GM23338 (cell line): ENCODE measurements around the gene ECSCR. TPM values are rescaled to one million over a fixed set of nuclear protein-coding genes. Genes with fewer than 3 reads are reported as not detected.

Source experiments
- ATAC-seq: fragments of 200-7000 bp; cut with Tn5 transposase; 3 replicates; pipeline ENCODE4 v1.9.1; 2020
- DNase-seq: peaks from one replicate; pipeline ENCODE4 v3.0.0-alpha.2; 2015; ENCODE audit warnings: low spot score
- H2AFZ ChIP-seq: fragments of 200-600 bp; sonication (generic); 2 replicates; pipeline ENCODE4 v1.8.0; 2016; ENCODE audit warnings: antibody characterized with exemption, mild to moderate bottlenecking, moderate library complexity
- H3F3A ChIP-seq: fragments of 200-600 bp; sonication (generic); replicated peaks from 2 replicates; pipeline ENCODE4 v1.8.0; 2017; ENCODE audit warnings: antibody characterized with exemption, mixed run types, low read depth
- H3K27ac ChIP-seq: fragments of 200-600 bp; sonication (generic); 2 replicates; pipeline ENCODE4 v1.6.1; 2016; ENCODE audit warnings: low read depth
- H3K27me3 ChIP-seq: fragments of 200-600 bp; sonication (generic); 2 replicates; pipeline ENCODE4 v1.8.0; 2016; ENCODE audit warnings: mild to moderate bottlenecking, mixed run types, moderate library complexity; ENCODE audit not compliant: insufficient read depth
- H3K36me3 ChIP-seq: fragments of 200-600 bp; sonication (generic); 2 replicates; pipeline ENCODE4 v1.8.0; 2016; ENCODE audit warnings: mild to moderate bottlenecking; ENCODE audit not compliant: insufficient read depth
- H3K4me1 ChIP-seq: fragments of 200-600 bp; sonication (generic); 2 replicates; pipeline ENCODE4 v1.8.0; 2016; ENCODE audit warnings: mild to moderate bottlenecking, moderate library complexity; ENCODE audit not compliant: insufficient read depth
- H3K4me2 ChIP-seq: fragments of 200-600 bp; sonication (generic); 2 replicates; pipeline ENCODE4 v1.7.1; 2017; ENCODE audit warnings: mixed run types
- H3K4me3 ChIP-seq: fragments of 200-600 bp; sonication (generic); 2 replicates; pipeline ENCODE4 v1.6.1; 2016; ENCODE audit warnings: mixed run types
- H3K79me2 ChIP-seq: fragments of 200-600 bp; sonication (generic); replicated peaks from 2 replicates; pipeline ENCODE4 v1.8.0; 2017; ENCODE audit warnings: mild to moderate bottlenecking; ENCODE audit not compliant: insufficient read depth
- H3K9me2 ChIP-seq: fragments of 200-600 bp; sonication (generic); 2 replicates; pipeline ENCODE4 v1.8.0; 2017; ENCODE audit not compliant: insufficient read depth
- H4K20me1 ChIP-seq: fragments of 200-600 bp; sonication (generic); replicated peaks from 2 replicates; pipeline ENCODE4 v1.8.0; 2017; ENCODE audit warnings: mild to moderate bottlenecking; ENCODE audit not compliant: insufficient read depth
- H3K27ac Mint-ChIP-seq: 2 replicates; pipeline ENCODE4 v1.8.0; 2020; ENCODE audit warnings: inconsistent platforms, mild to moderate bottlenecking, moderate library complexity, mixed read lengths
- H3K27me3 Mint-ChIP-seq: 3 replicates; pipeline ENCODE4 v1.8.0; 2022; ENCODE audit warnings: low read depth, mild to moderate bottlenecking, moderate library complexity, mixed read lengths, inconsistent platforms; ENCODE audit not compliant: insufficient read depth, poor library complexity
- H3K36me3 Mint-ChIP-seq: 3 replicates; pipeline ENCODE4 v1.8.0; 2021; ENCODE audit warnings: low read depth, mild to moderate bottlenecking, inconsistent platforms, moderate library complexity, mixed read lengths
- H3K4me1 Mint-ChIP-seq: 3 replicates; pipeline ENCODE4 v1.8.0; 2020; ENCODE audit warnings: mild to moderate bottlenecking, inconsistent platforms, mixed read lengths
- H3K4me3 Mint-ChIP-seq: 3 replicates; pipeline ENCODE4 v1.8.0; 2021; ENCODE audit warnings: moderate library complexity, mild to moderate bottlenecking, inconsistent platforms, mixed read lengths
- H3K9me3 Mint-ChIP-seq: 3 replicates; pipeline ENCODE4 v1.8.0; 2020; ENCODE audit warnings: moderate library complexity, mild to moderate bottlenecking, inconsistent platforms, mixed read lengths
- ETS1 ChIP-seq: IDR thresholded peaks from 2 replicates; pipeline ENCODE4 v1.6.1; 2016; ENCODE audit warnings: antibody characterized with exemption
- NANOG ChIP-seq: IDR thresholded peaks from 2 replicates; pipeline ENCODE4 v1.6.1; 2016; ENCODE audit warnings: antibody characterized with exemption, borderline replicate concordance
- POLR2AphosphoS5 ChIP-seq: IDR thresholded peaks from 2 replicates; pipeline ENCODE4 v1.6.1; 2016; ENCODE audit warnings: antibody characterized with exemption, low read depth
- STAT1 ChIP-seq: IDR thresholded peaks from one replicate; pipeline ENCODE4 v1.6.1; 2016; ENCODE audit warnings: antibody characterized with exemption; ENCODE audit not compliant: unreplicated experiment
- ZNF114 ChIP-seq: fragments of 250-450 bp; sonication (Bioruptor Pico); IDR thresholded peaks from 2 replicates; pipeline ENCODE4 v1.5.0; 2020; ENCODE audit warnings: mild to moderate bottlenecking, moderate library complexity
- ZNF331 ChIP-seq: fragments of 250-450 bp; sonication (Bioruptor Pico); IDR thresholded peaks from 2 replicates; pipeline ENCODE4 v1.5.0; 2020; ENCODE audit warnings: low read depth, mild to moderate bottlenecking, moderate library complexity
- polyA plus RNA-seq: library from polyadenylated mRNA; unstranded; fragments of >200 nt; fragmentation: Nextera tagmentation; extraction: Ambion mirVana; gene quantifications from 2 replicates; pipeline ENCODE4 v1.2.1, GENCODE V29; 2016
- total RNA-seq: library from RNA; depleted of rRNA; stranded (reverse); fragments of >200 nt; shearing (Covaris generic); gene quantifications from 2 replicates; pipeline ENCODE4 v1.2.3, GENCODE V29; 2014
- TF ChIP-seq, protein P1 (sequence below): IDR thresholded peaks from one replicate; pipeline ENCODE4 v1.6.1; 2018; ENCODE audit warnings: antibody characterized with exemption; ENCODE audit not compliant: unreplicated experiment
- TF ChIP-seq, protein P2 (sequence below), 2 experiments: fragments of 200-600 bp in 1 of 2; sonication (generic) in 1 of 2; conservative IDR thresholded peaks; 2 replicates each; pipeline versions ENCODE4 v1.5.1 to v1.6.1; 2016 to 2017; ENCODE audit warnings: antibody characterized with exemption in 2 of 2, low read depth in 2 of 2, mild to moderate bottlenecking in 2 of 2, moderate library complexity in 1 of 2

ECSCR gene
- total and polyA plus RNA-seq, 2 experiments from 2014 or later, result 2.2 to 2.6 TPM

- TF ChIP-seq NANOG, result no peak
Measured at GRCh38 chr5:139403418-139403786, 59.1 kb downstream of the ECSCR start (continued).

DNA sequence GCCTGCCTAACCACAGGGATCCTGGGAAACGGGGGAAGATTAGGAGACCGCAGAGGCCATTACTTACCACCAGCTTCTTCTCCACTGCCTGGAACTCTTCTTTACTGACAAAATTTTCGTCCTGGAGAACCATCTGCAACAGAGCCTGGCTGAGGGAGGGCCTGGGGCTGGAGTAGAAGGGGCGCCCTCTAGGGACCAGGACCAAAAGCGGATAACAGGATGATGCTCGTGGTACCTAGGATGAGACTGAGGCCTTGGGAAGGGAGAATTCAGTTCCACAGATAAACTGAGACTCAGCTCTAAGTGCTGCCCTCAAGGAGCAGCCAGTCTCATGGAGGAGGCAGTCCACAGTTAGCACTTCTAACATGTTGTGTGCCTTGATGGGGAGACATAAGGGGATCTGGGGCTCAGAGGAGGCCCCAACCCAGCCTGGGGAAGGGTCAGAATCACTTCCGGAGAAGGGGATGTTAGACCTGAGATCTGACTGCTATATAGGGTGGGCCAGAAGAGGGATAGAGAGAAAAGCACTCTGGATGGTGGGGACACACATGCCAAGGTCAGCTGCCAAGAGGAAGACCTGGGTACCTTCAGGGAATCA, 59.9 kb downstream of the ECSCR start:
- DNase-seq, result peak; percentile 82
- Mint-ChIP-seq H3K36me3 (peaks cover 15% of the 10 kb centered on the region), H3K27me3 (peaks cover 11% of the 10 kb centered on the region), H3K27ac (no peak overlapping the region), H3K9me3 (no peaks in the 10 kb centered on the region), H3K4me1 (peaks cover 15% of the 10 kb centered on the region), H3K4me3 (peak overlapping the region; percentile 95)
- Histone ChIP-seq H3F3A (peaks cover 16% of the 10 kb centered on the region), H3K9me2 (no peaks in the 10 kb centered on the region), H3K4me3 (no peak overlapping the region), H3K4me2 (peak overlapping the region; percentile 81; the same call in 1 of the 2 replicates), H3K27me3 (no peaks in the 10 kb centered on the region), H2AFZ (no peak overlapping the region), H3K36me3 (no peaks in the 10 kb centered on the region), H4K20me1 (0 out of 2 replicates have a peak, but pooled peaks cover 5% of the 10 kb centered on the region), H3K27ac (no peak overlapping the region), H3K4me1 (peaks cover 16% of the 10 kb centered on the region), H3K79me2 (0 out of 2 replicates have a peak, but pooled peaks cover 3% of the 10 kb centered on the region)
- TF ChIP-seq ETS1 (no peak), ZNF331 (CRISPR knock-in tag) (no peak), STAT1 (no peak), ZNF114 (no peak), POLR2AphosphoS5 (no peak)
- TF ChIP-seq, protein P1, sequence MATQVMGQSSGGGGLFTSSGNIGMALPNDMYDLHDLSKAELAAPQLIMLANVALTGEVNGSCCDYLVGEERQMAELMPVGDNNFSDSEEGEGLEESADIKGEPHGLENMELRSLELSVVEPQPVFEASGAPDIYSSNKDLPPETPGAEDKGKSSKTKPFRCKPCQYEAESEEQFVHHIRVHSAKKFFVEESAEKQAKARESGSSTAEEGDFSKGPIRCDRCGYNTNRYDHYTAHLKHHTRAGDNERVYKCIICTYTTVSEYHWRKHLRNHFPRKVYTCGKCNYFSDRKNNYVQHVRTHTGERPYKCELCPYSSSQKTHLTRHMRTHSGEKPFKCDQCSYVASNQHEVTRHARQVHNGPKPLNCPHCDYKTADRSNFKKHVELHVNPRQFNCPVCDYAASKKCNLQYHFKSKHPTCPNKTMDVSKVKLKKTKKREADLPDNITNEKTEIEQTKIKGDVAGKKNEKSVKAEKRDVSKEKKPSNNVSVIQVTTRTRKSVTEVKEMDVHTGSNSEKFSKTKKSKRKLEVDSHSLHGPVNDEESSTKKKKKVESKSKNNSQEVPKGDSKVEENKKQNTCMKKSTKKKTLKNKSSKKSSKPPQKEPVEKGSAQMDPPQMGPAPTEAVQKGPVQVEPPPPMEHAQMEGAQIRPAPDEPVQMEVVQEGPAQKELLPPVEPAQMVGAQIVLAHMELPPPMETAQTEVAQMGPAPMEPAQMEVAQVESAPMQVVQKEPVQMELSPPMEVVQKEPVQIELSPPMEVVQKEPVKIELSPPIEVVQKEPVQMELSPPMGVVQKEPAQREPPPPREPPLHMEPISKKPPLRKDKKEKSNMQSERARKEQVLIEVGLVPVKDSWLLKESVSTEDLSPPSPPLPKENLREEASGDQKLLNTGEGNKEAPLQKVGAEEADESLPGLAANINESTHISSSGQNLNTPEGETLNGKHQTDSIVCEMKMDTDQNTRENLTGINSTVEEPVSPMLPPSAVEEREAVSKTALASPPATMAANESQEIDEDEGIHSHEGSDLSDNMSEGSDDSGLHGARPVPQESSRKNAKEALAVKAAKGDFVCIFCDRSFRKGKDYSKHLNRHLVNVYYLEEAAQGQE, result no peak
- TF ChIP-seq, protein P2, sequence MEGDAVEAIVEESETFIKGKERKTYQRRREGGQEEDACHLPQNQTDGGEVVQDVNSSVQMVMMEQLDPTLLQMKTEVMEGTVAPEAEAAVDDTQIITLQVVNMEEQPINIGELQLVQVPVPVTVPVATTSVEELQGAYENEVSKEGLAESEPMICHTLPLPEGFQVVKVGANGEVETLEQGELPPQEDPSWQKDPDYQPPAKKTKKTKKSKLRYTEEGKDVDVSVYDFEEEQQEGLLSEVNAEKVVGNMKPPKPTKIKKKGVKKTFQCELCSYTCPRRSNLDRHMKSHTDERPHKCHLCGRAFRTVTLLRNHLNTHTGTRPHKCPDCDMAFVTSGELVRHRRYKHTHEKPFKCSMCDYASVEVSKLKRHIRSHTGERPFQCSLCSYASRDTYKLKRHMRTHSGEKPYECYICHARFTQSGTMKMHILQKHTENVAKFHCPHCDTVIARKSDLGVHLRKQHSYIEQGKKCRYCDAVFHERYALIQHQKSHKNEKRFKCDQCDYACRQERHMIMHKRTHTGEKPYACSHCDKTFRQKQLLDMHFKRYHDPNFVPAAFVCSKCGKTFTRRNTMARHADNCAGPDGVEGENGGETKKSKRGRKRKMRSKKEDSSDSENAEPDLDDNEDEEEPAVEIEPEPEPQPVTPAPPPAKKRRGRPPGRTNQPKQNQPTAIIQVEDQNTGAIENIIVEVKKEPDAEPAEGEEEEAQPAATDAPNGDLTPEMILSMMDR (conservative IDR thresholded peaks at IDR 0.05; ENCODE audit: low read depth in 2 of 2), result peak; percentile 88 to 89
- ATAC-seq, result peak; percentile 63
